Ovary (tissue), 3 donors: Measurements from ENCODE around the gene GHRH.

Experiments
- EP300 ChIP-seq: sonication (generic); formaldehyde crosslinking; IDR thresholded peaks from one replicate; pipeline ENCODE4 v1.6.1; 2017; ENCODE audit warnings: antibody characterized with exemption
- POLR2A ChIP-seq: fragments of 450-650 bp; IDR thresholded peaks from one replicate; pipeline ENCODE4 v1.6.1; 2017; ENCODE audit warnings: antibody characterized with exemption, mild to moderate bottlenecking, moderate library complexity
- TF ChIP-seq, protein P1 (sequence below), 3 donors: fragments of 450-650 bp in 2 of 3; fragments of 200-600 bp in 1 of 3; IDR thresholded peaks; one replicate each; pipeline versions ENCODE4 v1.5.1 to v1.8.0; 2016 to 2022; ENCODE audit warnings: antibody characterized with exemption in 3 of 3, mild to moderate bottlenecking in 1 of 3
- donor health status: DM: no; HTN: no; CAD: no.

DNA sequence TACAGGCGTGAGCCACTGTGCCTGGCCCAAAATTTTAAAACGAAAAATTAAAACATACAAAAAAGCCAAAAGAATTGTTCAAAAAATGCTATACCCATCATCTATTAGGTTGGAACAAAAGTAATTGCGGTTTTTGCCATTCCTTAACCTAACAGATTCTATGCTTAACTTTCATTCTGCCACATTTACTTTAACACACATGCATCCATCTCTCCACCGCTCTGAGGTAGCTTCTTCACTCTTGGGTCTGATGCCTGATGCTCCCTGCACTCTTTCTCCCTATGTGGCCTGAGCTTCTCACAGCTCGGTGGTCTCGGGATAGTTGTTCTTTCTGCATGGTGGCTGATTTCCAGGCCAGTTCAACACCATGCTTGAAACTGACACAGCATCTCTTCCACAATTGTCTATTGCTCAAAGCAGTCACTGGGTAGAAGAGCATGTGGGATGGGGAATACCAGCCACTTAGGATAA, 23.1 kb upstream of the GHRH start:
- TF ChIP-seq, protein P1, sequence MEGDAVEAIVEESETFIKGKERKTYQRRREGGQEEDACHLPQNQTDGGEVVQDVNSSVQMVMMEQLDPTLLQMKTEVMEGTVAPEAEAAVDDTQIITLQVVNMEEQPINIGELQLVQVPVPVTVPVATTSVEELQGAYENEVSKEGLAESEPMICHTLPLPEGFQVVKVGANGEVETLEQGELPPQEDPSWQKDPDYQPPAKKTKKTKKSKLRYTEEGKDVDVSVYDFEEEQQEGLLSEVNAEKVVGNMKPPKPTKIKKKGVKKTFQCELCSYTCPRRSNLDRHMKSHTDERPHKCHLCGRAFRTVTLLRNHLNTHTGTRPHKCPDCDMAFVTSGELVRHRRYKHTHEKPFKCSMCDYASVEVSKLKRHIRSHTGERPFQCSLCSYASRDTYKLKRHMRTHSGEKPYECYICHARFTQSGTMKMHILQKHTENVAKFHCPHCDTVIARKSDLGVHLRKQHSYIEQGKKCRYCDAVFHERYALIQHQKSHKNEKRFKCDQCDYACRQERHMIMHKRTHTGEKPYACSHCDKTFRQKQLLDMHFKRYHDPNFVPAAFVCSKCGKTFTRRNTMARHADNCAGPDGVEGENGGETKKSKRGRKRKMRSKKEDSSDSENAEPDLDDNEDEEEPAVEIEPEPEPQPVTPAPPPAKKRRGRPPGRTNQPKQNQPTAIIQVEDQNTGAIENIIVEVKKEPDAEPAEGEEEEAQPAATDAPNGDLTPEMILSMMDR (IDR thresholded peaks at IDR 0.05), result no peak
- TF ChIP-seq POLR2A (no peak), EP300 (no peak)
